GM19099 (cell line): ENCODE results near the gene SMAD2.

Source experiments
- POLR2A ChIP-seq: IDR thresholded peaks from 3 replicates; pipeline ENCODE4 v1.6.1; 2011; ENCODE audit warnings: low read depth; ENCODE audit not compliant: insufficient read length; ENCODE audit errors: extremely low read depth

The SMAD2 gene

DNA sequence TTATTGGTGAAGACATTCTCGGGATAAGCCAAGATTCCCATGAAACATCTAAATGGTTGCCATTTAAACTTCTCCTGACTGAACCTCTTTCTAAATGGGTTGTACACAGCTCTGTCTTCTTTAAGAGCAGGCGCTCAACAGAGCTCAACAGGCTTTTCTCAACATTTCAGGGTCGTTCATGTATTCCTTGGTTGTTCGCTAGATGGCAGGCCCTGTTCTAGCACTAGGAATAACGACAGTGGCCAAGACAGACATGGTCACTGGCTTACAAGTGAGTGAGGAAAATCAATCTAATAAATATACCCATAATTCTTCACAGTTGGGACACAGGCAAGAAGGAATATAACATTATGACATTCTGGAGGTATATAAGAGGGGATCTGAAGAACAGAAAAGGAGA, 154.5 kb downstream of the SMAD2 start:
- no peak for TF ChIP-seq POLR2A

GRCh38 chr18:47773931-47774330, 156.5 kb downstream of the SMAD2 start:
- no peak for TF ChIP-seq POLR2A

DNA sequence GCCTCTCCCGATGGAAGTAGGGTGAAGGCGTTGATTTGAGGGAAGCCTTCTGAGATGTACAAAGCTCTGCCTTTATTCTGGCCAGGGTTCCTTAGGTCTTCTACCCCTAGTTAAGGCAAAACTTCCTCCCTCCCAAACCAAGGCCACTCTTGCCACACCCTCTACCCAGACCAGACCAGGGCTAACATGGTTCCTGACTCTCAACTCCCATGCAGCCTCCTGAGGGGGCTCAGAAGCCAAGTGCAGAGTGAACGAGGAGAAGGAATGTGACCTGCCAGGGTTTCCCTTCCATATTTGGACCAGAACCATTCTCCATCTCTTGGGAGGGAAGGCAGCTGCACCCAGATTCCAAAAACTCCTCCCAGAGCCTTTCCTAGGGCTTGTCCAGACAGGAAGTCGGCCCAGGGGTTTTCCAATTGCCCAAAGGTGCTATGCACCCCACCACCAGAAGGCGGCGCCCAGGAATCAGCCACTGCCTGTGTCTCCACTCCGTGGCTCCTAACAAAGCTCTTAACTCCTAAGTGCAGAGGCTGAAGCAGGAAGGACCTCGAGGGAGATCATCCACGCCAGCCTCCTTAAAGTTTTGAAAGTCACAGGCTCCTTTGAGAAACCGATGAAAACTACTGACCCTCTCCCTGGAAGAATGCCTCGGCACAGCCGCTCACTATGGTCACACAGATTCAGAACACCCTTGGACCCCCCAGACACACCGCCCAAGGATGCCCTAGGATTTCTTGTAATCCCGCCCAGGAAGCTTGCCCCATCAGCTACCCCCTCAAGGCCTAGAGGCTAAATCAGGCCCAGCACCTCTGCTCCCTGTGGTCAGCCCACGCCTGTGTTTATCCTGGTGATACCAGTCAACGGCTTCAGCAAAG, 157.8 kb downstream of the SMAD2 start:
- no peak for TF ChIP-seq POLR2A

DNA sequence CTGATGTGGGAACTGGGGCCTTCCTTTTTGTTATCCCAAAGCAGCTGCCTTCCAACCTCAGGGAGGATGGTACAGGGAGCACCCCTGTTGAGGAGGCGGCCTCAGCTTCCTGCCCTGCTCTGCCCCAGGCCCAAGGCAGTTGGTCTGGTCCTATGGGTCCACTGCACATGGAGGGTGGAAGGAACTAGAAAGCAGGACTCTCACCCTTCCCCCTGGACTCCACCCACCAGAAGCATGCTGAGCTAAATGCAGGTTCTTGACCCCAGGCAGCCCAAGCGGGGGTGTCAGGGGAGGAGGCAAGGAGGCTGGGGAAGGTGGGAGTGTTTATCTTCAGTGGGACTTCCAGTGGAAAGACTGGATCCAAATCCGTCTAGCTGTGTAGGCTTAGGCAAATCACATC, 158.5 kb downstream of the SMAD2 start:
- no peak for TF ChIP-seq POLR2A

DNA sequence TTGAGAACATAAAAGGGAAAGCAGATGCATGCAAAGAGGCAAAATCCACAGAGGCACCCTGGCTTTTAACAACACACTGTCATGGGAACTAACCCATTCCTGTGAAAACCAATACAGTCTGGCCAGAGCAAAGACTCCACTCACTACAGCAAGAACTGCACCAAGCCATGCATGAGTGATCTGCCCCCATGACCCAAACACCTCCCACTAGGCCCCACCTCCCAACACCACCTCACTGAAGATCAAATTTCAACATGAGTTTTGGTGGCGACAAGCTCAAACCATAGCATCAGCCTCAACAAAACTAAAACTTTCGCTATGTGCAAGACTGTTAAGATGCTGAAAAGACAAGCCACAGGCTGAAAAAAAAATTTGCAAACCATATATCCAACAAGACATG, 162.8 kb downstream of the SMAD2 start:
- no peak for TF ChIP-seq POLR2A
